Measurements from ENCODE around the gene CEACAM19.
"Not testable (repeated sequence)": the region's sequence is repeated elsewhere in the genome, so short reads cannot be mapped to it uniquely, and the experiment has no call there.

CEACAM19 gene

GRCh38 chr19:44671400-44671799, at the start of gene CEACAM19:
TSS of gene CEACAM19 (plus strand) at chr19:44671482. CDS start at chr19:44671932, 450 bp downstream.
- no peak for DNase-seq (ENCODE audit: low read depth in 2 of 2)

GRCh38 chr19:44623080-44623479, 48.2 kb upstream of the CEACAM19 start:
- DNase-seq (ENCODE audit: low read depth in 2 of 2) = no peak

- DNase-seq (ENCODE audit: low read depth in 2 of 2) = no peak
Observed at GRCh38 chr19:44623626-44624025, 47.7 kb upstream of the CEACAM19 start.

GRCh38 chr19:44624840-44625354, 46.4 kb upstream of the CEACAM19 start:
- no peak for DNase-seq (ENCODE audit: low read depth in 2 of 2)

- not testable (repeated sequence) for DNase-seq (ENCODE audit: low read depth in 2 of 2)
Observed at GRCh38 chr19:44625637-44626036, 45.6 kb upstream of the CEACAM19 start.

GRCh38 chr19:44626048-44626624, 45.1 kb upstream of the CEACAM19 start:
- no peak for DNase-seq (ENCODE audit: low read depth in 2 of 2)

GRCh38 chr19:44627631-44628030, 43.7 kb upstream of the CEACAM19 start:
- DNase-seq (ENCODE audit: low read depth in 2 of 2) = no peak

- DNase-seq (ENCODE audit: low read depth in 2 of 2) = no peak
Observed at GRCh38 chr19:44628793-44629192, 42.5 kb upstream of the CEACAM19 start.

GRCh38 chr19:44631611-44632010, 39.7 kb upstream of the CEACAM19 start:
- DNase-seq (ENCODE audit: low read depth in 2 of 2) = not testable (repeated sequence)

- not testable (repeated sequence) for DNase-seq (ENCODE audit: low read depth in 2 of 2)
Observed at GRCh38 chr19:44634058-44634457, 37.2 kb upstream of the CEACAM19 start.

- DNase-seq (ENCODE audit: low read depth in 2 of 2) = no peak
Observed at GRCh38 chr19:44634785-44635184, 36.5 kb upstream of the CEACAM19 start.

GRCh38 chr19:44635581-44636438, 35.5 kb upstream of the CEACAM19 start:
- DNase-seq (ENCODE audit: low read depth in 2 of 2) = no peak

- no peak for DNase-seq (ENCODE audit: low read depth in 2 of 2)
Observed at GRCh38 chr19:44636439-44637389, 34.6 kb upstream of the CEACAM19 start.

- no peak for DNase-seq (ENCODE audit: low read depth in 2 of 2)
Observed at GRCh38 chr19:44637390-44637764, 33.9 kb upstream of the CEACAM19 start.

GRCh38 chr19:44640518-44640917, 30.8 kb upstream of the CEACAM19 start:
- DNase-seq (ENCODE audit: low read depth in 2 of 2) = no peak

- DNase-seq (ENCODE audit: low read depth in 2 of 2) = no peak
Observed at GRCh38 chr19:44641501-44642265, 29.6 kb upstream of the CEACAM19 start.

GRCh38 chr19:44642377-44642776, 28.9 kb upstream of the CEACAM19 start:
- DNase-seq (ENCODE audit: low read depth in 2 of 2) = no peak

GRCh38 chr19:44643605-44644401, 27.5 kb upstream of the CEACAM19 start, which contains the start of gene PVR:
TSS of gene PVR (plus strand) at chr19:44643910. CDS start at chr19:44644097, 187 bp downstream.
- DNase-seq (ENCODE audit: low read depth in 2 of 2) = peak in 1 of 2 donors; percentile 8

- DNase-seq (ENCODE audit: low read depth in 2 of 2) = no peak
Observed at GRCh38 chr19:44644402-44645016, 26.8 kb upstream of the CEACAM19 start.
